DOHH2 (cell line): ENCODE data around the gene SEMA5A.

Experiments used
- H3F3A ChIP-seq: fragments of 200-600 bp; sonication (generic), shearing (Covaris generic); 2 replicates; pipeline ENCODE4 v1.6.0; 2016; ENCODE audit warnings: antibody characterized with exemption, mild to moderate bottlenecking; ENCODE audit not compliant: control insufficient read depth, insufficient read depth
- H3K27ac ChIP-seq: fragments of 200-600 bp; sonication (generic); 2 replicates; pipeline ENCODE4 v1.5.1; 2014; ENCODE audit warnings: low read depth, mild to moderate bottlenecking, low read length, moderate library complexity
- H3K27me3 ChIP-seq: fragments of 200-600 bp; sonication (generic); 2 replicates; pipeline ENCODE4 v1.6.1; 2014; ENCODE audit warnings: mild to moderate bottlenecking, low read length, mixed read lengths; ENCODE audit not compliant: control insufficient read depth
- H3K36me3 ChIP-seq: fragments of 200-600 bp; sonication (generic); 2 replicates; pipeline ENCODE4 v1.6.1; 2014; ENCODE audit warnings: mild to moderate bottlenecking, low read length, moderate library complexity, mixed read lengths; ENCODE audit not compliant: control insufficient read depth
- H3K4me1 ChIP-seq: fragments of 200-600 bp; sonication (generic); 2 replicates; pipeline ENCODE4 v1.6.1; 2014; ENCODE audit warnings: mild to moderate bottlenecking, low read length, mixed read lengths; ENCODE audit not compliant: control insufficient read depth
- H3K4me2 ChIP-seq: fragments of 200-600 bp; sonication (generic); 2 replicates; pipeline ENCODE4 v1.6.0; 2014; ENCODE audit warnings: mild to moderate bottlenecking, low read length, moderate library complexity
- H3K4me3 ChIP-seq: fragments of 200-600 bp; sonication (generic); 2 replicates; pipeline ENCODE4 v1.5.1; 2014; ENCODE audit warnings: mild to moderate bottlenecking, low read length, mixed read lengths
- H3K79me2 ChIP-seq: fragments of 200-600 bp; sonication (generic); 2 replicates; pipeline ENCODE4 v1.6.1; 2014; ENCODE audit warnings: mild to moderate bottlenecking, low read length, mixed read lengths; ENCODE audit not compliant: control insufficient read depth
- H3K9me2 ChIP-seq: fragments of 200-600 bp; sonication (generic); replicated peaks from 2 replicates; pipeline ENCODE4 v1.6.1; 2014; ENCODE audit warnings: mild to moderate bottlenecking, low read length, mixed read lengths; ENCODE audit not compliant: control insufficient read depth
- H3K9me3 ChIP-seq: fragments of 200-600 bp; sonication (generic); 2 replicates; pipeline ENCODE4 v1.6.1; 2014; ENCODE audit warnings: antibody characterized with exemption, low read length, mixed read lengths; ENCODE audit not compliant: control insufficient read depth, insufficient read depth
- H4K20me1 ChIP-seq: fragments of 200-600 bp; sonication (generic); 2 replicates; pipeline ENCODE4 v1.6.0; 2014; ENCODE audit warnings: low read depth, mild to moderate bottlenecking, antibody characterized with exemption, low read length, moderate library complexity; ENCODE audit not compliant: control insufficient read depth, insufficient read depth
- EZH2phosphoT487 ChIP-seq: fragments of 200-600 bp; sonication (generic); IDR thresholded peaks from 2 replicates; pipeline ENCODE4 v1.6.1; 2017; ENCODE audit warnings: borderline replicate concordance, mild to moderate bottlenecking, antibody characterized with exemption, low read length, moderate library complexity, mixed read lengths
- TF ChIP-seq, protein P1 (sequence below): fragments of 200-600 bp; sonication (generic); IDR thresholded peaks from one replicate; pipeline ENCODE4 v1.5.1; 2014; ENCODE audit warnings: antibody characterized with exemption, mild to moderate bottlenecking, low read depth, low read length; ENCODE audit not compliant: poor library complexity, severe bottlenecking

Gene SEMA5A

DNA sequence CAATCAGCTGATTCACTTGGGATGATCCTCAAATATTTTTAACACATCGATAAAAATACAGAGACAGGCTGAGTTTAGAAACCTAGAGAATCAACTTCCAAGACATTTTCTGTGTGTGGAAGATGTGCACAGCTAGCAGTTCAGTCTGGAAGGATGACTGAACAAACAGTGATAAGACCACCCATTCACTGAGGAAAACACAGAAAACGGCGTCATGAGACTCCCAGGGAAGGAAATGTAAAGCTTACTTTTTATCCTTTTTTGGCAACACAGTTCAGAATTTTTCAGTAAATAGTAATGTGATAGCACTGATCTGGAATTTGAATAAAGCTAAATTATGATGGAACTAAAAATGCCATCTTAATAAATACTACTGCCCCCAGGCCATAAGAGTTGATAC is 277.6 kb downstream of the SEMA5A start:
- Histone ChIP-seq H3K4me2 (no peak overlapping the region), H4K20me1 (no peaks in the 10 kb centered on the region), H3K9me2 (no peaks in the 10 kb centered on the region; the same call in 1 of the 2 replicates), H3K36me3 (no peaks in the 10 kb centered on the region), H3K9me3 (no peaks in the 10 kb centered on the region), H3K27ac (no peak overlapping the region), H3K27me3 (no peaks in the 10 kb centered on the region), H3K4me3 (no peak overlapping the region), H3F3A (no peaks in the 10 kb centered on the region), H3K4me1 (no peaks in the 10 kb centered on the region), H3K79me2 (no peaks in the 10 kb centered on the region)
- TF ChIP-seq EZH2phosphoT487: no peak
- TF ChIP-seq, protein P1, sequence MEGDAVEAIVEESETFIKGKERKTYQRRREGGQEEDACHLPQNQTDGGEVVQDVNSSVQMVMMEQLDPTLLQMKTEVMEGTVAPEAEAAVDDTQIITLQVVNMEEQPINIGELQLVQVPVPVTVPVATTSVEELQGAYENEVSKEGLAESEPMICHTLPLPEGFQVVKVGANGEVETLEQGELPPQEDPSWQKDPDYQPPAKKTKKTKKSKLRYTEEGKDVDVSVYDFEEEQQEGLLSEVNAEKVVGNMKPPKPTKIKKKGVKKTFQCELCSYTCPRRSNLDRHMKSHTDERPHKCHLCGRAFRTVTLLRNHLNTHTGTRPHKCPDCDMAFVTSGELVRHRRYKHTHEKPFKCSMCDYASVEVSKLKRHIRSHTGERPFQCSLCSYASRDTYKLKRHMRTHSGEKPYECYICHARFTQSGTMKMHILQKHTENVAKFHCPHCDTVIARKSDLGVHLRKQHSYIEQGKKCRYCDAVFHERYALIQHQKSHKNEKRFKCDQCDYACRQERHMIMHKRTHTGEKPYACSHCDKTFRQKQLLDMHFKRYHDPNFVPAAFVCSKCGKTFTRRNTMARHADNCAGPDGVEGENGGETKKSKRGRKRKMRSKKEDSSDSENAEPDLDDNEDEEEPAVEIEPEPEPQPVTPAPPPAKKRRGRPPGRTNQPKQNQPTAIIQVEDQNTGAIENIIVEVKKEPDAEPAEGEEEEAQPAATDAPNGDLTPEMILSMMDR: no peak

GRCh38 chr5:9265441-9266287 is 280.2 kb downstream of the SEMA5A start:
- no peak for TF ChIP-seq EZH2phosphoT487
- TF ChIP-seq, protein P1: no peak
- H3K79me2 ChIP-seq: no peaks in the 10 kb centered on the region
- no peaks in the 10 kb centered on the region for H3F3A ChIP-seq
- H3K27me3 ChIP-seq: no peaks in the 10 kb centered on the region
- no peaks in the 10 kb centered on the region for H3K36me3 ChIP-seq
- H3K27ac ChIP-seq: no peak overlapping the region
- H3K4me3 ChIP-seq: no peak overlapping the region
- H3K9me2 ChIP-seq: no peaks in the 10 kb centered on the region; the same call in 1 of the 2 replicates
- no peaks in the 10 kb centered on the region for H3K4me1 ChIP-seq
- no peaks in the 10 kb centered on the region for H4K20me1 ChIP-seq
- no peaks in the 10 kb centered on the region for H3K9me3 ChIP-seq
- H3K4me2 ChIP-seq: no peak overlapping the region

- no peaks in the 10 kb centered on the region for H3K36me3 ChIP-seq
- H3K27ac ChIP-seq: no peak overlapping the region
- H3K9me3 ChIP-seq: no peaks in the 10 kb centered on the region
- no peaks in the 10 kb centered on the region for H3K4me1 ChIP-seq
- no peak overlapping the region for H3K4me3 ChIP-seq
- no peaks in the 10 kb centered on the region for H3K27me3 ChIP-seq
- no peak overlapping the region for H3K4me2 ChIP-seq
- no peaks in the 10 kb centered on the region for H4K20me1 ChIP-seq
- TF ChIP-seq EZH2phosphoT487: no peak
- TF ChIP-seq, protein P1: no peak
- H3K9me2 ChIP-seq: no peaks in the 10 kb centered on the region; the same call in 1 of the 2 replicates
- H3K79me2 ChIP-seq: no peaks in the 10 kb centered on the region
- H3F3A ChIP-seq: no peaks in the 10 kb centered on the region
Measured at GRCh38 chr5:9264301-9264700, 281.6 kb downstream of the SEMA5A start.
